GM18870 (cell line): ENCODE measurements around the gene CXCR1.
"Not testable (repeated sequence)": the region's sequence is repeated elsewhere in the genome, so short reads cannot be mapped to it uniquely, and the experiment has no call there.

ENCODE experiments used
- ATAC-seq: cut with Tn5 transposase; IDR thresholded peaks from one replicate; pipeline ENCODE4 v1.9.1; 2021; ENCODE audit warnings: moderate library complexity; ENCODE audit not compliant: unreplicated experiment

CXCR1 gene

GRCh38 chr2:218166791-218167190, at the start of gene CXCR1:
CXCR1 (minus strand) TSS chr2:218166962; CDS start chr2:218165211, 1,751 bp downstream.
- ATAC-seq = no peak

DNA sequence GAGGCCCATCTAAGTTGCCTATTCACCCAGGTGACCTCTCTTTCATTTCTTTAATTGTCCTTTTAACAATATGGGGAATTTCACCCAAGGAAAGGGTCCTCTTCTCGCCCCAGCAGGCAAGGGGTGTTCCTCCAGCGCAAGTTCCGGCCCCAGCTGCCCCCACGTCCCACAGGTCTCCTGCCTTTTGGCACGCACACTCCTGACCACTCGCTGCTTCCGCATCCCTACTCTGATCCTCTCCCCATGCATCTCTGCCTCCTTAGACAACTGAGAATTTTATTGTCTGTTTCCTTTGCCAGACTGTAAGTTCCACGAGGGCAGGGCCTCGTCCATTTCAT, 49.5 kb upstream of the CXCR1 start:
- ATAC-seq = no peak

- ATAC-seq = no peak
Observed at GRCh38 chr2:218214116-218214515, 47.4 kb upstream of the CXCR1 start.

- ATAC-seq = no peak
Observed at GRCh38 chr2:218209078-218209477, 42.3 kb upstream of the CXCR1 start.

GRCh38 chr2:218202266-218202665, 35.5 kb upstream of the CXCR1 start:
- ATAC-seq = no peak

- no peak for ATAC-seq
Observed at GRCh38 chr2:218196974-218197373, 30.2 kb upstream of the CXCR1 start.

GRCh38 chr2:218194880-218195279, 28.1 kb upstream of the CXCR1 start:
- ATAC-seq = no peak

DNA sequence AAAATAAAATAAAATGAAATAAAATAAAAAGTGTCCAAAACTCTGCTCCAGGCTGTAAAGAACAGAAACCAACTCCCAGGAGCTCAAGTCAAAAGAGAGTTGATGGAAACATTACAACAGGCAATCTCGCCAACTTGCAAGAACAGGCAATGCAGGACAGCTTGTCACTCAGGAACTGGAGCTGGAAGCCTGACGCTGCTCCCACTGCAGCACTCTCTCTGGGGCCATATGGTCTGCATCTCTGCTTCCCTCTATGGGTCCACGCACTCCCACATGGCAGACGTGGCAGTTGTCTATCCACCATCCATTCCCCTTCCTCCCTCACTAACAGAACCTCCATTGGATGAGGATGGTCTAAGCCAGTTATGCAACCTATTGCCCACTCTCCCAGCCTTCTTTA, 26.9 kb upstream of the CXCR1 start:
- ATAC-seq = no peak

GRCh38 chr2:218192902-218193430, 26.2 kb upstream of the CXCR1 start:
- ATAC-seq = no peak

DNA sequence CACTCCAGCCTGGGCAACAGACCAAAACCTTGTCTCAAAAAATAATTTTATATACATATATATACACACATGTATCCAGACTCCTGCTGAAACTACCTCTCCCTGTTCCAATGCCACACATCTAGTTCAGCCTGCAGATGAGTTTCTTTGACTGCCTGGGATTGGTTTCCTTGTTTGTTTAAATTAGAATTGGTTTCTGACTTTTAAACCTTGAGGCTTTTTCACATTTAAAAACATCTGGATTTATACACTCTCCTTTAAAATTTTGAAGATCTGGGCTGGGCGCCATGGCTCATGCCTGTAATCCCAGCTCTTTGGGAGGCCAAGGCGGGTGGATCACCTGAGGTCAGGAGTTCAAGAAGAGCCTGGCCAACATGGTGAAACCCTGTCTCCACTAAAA, 21.8 kb upstream of the CXCR1 start:
- no peak for ATAC-seq

DNA sequence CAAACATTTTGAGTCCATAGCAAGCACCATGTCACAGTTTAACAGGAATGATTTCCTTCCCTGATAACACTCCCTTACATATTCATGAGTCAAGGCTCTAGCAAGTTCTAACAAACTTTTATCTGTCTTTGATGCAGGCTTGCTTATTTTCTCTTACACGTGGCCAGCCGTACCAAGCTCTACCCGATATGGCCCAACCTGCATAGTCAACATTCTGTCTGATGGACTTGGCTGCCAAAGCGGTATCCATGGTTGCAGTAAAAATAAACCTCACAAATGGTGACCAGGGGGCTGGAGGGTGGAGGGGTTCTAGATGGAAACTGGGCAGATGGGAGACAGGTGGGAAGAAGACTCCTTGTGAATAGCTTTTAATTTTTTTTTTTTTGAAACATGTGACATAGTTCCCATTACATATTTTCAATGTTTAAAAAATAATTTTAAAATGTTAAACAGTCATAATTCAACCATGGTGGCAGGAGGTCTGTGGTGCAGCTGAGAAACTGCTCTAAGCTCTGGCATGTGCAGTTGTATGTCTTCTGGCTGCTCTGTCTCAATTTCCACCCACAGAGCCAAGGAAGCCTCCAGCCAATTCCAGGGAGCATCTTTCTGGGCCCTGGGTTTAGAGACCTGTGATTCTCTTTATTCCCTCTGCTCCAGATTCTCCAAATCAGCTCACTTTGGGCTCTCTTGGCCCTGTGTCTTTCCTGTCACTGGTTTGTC, 20.7 kb upstream of the CXCR1 start:
- ATAC-seq = no peak

DNA sequence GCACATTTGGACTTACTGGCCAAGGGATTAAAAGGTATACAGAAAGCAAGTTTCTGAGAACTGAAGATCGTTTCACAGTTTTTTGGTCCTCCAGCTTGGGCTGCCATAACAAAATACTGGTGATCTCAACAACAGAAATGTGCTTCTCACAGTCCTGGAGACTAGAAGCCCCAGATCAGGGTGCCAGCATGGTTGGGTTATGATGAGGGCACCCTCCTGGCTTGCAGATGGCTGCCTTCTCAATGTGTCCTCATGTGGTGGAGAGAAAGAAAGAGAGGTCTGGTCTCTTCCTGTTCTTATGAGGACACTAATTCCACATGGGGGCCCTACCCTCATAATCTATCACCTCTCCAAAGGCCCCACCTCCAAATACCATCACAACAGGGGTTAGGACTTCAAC, 20.1 kb upstream of the CXCR1 start:
- ATAC-seq = no peak

DNA sequence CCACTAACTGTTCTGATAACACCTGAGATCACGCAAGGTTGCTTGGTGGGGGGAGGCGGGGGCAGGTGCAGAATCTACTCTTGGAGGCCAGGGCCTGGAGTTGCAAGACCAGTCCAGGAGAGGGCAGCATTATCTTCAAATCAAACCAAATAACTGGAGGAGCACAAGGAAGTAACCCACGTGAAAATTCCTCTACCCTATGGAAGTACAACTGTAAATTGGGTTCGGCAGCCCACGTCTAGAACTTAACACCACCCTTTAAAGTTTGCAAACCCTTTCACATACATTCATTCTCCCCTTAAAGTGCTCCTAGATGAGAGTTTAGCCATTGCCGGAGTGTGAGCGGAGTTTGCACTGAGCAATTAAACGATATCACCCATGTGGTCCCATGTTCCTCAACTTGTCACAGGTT, 19.6 kb upstream of the CXCR1 start:
- no peak for ATAC-seq

DNA sequence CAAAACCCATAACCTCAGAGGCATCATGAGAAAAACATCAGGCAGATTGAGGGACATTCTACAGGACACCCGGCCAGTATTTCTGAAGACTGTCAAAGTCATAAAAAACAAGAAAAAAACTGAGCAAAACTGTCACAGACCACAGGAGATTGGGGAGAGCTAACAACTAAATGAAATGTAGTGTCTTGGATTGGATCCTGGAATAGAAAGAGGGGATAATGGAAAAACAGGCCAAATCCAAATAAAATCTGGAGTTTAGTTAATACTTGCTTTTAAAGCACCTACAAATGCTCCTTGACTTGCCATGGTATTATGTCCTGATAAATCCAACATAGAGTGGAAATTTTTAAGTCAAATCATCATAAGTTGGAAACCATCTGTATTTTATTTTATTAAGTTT, 17.6 kb upstream of the CXCR1 start:
- ATAC-seq = no peak

DNA sequence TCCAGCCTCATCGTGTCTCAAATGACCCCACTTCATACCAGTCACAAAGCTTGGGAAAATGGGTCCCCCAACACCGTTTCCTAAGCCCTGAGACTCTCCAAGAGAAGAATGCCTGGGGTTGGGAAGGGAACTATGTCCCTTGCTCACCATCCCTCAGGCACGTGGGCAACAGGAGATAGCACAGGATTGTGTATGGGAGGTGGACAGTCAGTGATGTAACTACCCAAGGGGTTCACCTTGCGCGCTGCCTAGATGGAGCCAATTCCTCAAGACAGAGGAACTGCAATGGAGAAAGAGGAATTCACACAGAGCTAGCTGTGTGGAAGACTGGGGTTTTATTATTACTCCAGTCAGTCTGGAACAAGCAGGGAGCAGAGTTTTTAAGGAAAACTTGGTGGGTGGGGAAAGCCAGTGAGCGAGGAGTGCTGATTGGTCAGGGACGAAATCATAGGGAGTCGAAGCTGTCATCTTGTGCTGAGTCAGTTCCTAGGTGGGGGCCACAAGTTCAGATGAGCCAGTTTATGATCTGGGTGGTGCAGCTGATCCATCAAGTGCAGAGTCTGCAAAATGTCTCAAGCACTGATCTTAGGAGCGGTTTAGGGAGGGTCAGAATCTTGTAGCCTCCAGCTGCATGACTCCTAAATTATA, 13.8 kb upstream of the CXCR1 start:
- no peak for ATAC-seq

GRCh38 chr2:218179782-218180181, 13.0 kb upstream of the CXCR1 start:
- ATAC-seq = no peak

DNA sequence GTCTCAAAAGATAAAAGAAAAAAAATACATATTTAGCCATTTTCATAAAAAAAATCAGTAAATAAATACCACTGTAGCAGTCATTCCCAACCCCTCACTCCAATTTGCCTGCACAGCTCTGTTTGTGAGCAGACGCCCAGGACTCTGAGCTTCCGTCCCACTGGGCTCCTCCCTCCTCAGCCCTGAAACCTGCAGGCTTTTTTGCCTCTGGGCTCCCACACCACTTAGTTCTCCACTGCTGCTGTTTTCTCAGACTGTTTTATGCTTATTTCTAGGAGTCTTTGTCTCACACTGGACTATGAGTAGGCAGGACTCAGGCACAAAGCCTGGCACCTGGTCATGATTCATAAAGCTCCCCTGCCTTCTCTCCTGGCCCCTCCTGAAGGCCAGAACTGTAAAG, 6.1 kb upstream of the CXCR1 start:
- ATAC-seq = no peak

- ATAC-seq = not testable (repeated sequence)
Observed at GRCh38 chr2:218171744-218172143, 5.0 kb upstream of the CXCR1 start.

GRCh38 chr2:218169757-218170546, 3.2 kb upstream of the CXCR1 start:
- no peak for ATAC-seq

DNA sequence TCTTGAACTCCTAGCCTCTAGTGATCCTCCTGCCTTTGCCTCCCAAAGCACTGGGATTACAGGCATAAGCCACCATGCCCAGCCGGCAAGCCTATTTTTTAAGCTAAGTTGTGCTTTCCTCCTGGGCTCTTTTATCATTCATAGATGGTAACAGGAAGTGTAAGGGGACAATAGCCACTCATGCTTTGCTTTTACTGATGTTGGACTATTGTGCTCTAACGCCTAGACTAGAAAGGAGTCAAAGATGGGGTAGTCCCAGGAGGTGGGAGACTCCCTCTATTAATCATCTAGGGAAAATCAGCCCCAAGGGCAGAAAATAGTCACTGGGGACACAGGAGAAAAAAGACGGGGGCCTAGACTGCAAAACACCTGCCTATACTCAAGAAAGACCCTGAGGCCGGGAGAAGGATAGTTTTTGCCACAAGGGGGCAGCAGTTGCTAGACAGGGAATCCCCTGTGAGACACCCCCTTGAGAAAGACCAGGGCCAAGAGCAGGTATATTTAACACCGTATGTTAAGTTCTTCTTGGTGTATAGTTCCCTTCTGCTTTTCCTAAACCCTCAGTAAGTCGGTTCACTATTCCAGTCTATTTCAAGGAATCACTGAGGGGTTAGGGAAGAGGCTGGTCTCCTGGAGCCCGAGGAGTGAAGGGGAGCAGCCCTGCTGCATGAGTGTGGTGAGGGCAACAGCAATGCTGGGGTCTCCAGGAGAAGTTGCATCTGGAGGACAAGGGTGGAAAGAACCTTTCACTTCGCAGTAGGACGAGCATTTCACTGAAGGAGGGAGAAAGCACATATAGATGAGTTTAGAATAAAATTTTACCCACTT, 2.1 kb upstream of the CXCR1 start:
- ATAC-seq = no peak

GRCh38 chr2:218168016-218168415, 1.3 kb upstream of the CXCR1 start:
- ATAC-seq = no peak
